ENCODE data around the gene APEH. TPM values are rescaled to one million over a fixed set of nuclear protein-coding genes. Genes with fewer than 3 reads are reported as not detected.
"Not testable (repeated sequence)": the region's sequence is repeated elsewhere in the genome, so short reads cannot be mapped to it uniquely, and the experiment has no call there.

APEH gene
- total RNA-seq, 2 experiments from 2014 or later, result 173 to 189 TPM

DNA sequence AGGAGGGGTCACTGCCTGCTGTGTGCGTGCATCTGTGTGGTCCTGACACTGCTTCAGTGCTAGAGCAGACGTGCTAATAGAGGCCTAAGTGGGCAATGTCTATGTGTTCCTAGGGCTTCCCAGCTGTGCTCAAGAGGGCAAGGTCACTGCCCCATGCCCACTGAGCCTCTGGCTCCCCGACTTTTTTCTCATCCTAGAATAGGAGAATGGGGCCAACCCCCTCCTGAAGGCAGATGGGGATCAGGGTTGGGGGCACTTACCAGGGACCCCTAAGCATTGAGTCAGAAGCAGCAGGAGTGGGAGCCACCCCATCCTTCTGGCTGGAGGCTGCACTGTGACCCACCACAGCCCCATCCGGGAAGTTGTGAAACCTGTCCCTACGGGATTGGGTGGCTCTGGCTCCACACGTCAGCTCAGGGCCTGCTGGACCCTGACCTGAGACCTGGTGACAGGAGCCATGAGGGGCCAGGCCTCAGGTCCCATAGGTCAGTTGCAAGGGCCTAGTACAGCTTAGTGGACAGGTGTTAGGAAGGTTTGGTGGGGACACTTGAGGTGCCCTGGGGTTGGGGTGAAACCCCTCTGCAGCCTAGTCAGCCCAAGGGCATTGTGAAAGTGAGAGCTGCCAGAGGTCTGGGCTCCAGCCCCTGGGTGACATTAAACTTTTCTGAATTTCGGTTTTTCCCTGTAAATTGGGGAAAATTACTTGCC is 14.3 kb downstream of the APEH start:
- Mint-ChIP-seq H3K4me3 (peak overlapping the region; percentile 98), H3K27ac (peak overlapping the region; percentile 90), H3K4me1 (peaks cover 21% of the 10 kb centered on the region)
- DNase-seq, H3K27me3 Mint-ChIP-seq, H3K9me3 Mint-ChIP-seq, H3K36me3 Mint-ChIP-seq: not testable (repeated sequence)

DNA sequence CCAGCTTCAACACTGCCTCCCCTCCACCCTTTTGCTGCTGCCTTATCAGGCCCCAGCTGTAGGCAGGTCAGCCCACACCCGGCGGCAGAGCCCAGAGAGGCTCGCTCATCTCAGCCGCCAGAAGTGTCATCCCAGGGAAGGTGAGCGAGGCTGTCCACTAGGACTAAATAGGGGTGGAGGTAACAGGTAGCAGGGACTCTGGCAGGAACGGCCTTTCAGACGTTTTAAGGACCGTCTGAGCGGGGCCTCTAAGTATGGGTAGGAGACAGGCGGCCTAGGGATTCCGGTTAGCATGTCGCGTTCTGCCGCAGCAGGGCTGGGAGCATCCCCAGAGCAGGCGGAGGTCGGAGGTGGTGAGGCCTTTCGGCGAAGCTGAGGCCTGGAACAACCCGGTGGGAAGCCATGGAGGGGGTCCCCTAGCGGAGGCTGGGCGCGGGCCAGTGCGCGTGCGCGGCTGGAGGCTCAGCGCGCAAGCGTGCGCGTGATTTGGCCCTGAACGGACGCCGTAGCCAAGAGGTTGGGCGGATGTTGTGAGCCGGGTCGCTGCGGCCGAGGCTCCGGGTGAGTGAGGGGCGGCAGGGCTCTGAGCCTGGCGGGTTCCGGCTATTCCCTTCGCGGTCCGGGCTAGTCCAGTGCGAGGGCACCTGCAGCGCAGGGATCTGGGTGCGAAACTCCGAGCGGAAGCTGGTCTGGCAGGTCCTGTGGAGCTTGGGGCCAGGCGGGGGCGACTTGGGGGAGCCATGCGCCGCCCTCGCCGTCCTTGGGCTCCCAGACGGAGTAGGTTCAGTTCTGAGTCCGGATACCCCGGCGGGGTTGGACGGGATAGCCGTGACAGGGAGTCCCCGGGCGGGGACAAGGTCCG is 15.1 kb downstream of the APEH start, which contains the start of the genes MST1 and RNF123:
MST1 (minus strand) TSS at position 429 of the 862 bp plus-strand sequence. CDS start 783 bp downstream, outside the sequence.
RNF123 (plus strand) TSS at position 512 of the 862 bp plus-strand sequence. CDS start 1,609 bp downstream, outside the sequence.
- peak within 1 kb of the TSS; percentile 98 for H3K4me3 Mint-ChIP-seq
- H3K27me3 Mint-ChIP-seq, result peaks cover 4% of the 10 kb centered on the region
- peaks cover 23% of the 10 kb centered on the region for H3K4me1 Mint-ChIP-seq
- no peaks in the 10 kb centered on the region for H3K9me3 Mint-ChIP-seq
- H3K27ac Mint-ChIP-seq, result peak within 1 kb of the TSS; percentile 90
- no peaks in the 10 kb centered on the region for H3K36me3 Mint-ChIP-seq
- DNase-seq, result peak; percentile 94

- H3K9me3 Mint-ChIP-seq, DNase-seq, H3K27me3 Mint-ChIP-seq, H3K36me3 Mint-ChIP-seq: not testable (repeated sequence)
- Mint-ChIP-seq H3K4me1 (peaks cover 23% of the 10 kb centered on the region), H3K4me3 (peak overlapping the region; percentile 98), H3K27ac (peak overlapping the region; percentile 90)
These were observed 15.9 kb downstream of the APEH start for GRCh38 chr3:49689908-49690624.

DNA sequence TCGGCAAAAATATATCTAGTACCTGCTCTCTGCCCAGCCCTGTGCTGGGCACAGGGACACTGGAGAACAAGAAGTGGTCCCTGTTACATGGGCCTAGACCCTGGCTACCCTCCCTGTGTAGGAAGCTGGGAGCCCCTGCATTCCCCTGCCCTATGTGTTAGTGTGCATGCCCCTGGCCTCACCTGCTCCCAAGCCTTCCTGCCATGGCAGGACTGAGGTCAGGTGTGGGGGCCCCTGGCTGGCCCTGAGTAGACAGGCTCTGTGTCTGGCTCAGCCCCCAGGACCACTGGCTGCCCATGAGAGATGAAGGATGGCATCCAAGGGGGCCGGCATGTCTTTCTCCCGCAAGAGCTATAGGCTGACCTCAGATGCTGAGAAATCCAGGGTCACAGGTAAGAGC is 16.7 kb downstream of the APEH start:
- H3K4me1 Mint-ChIP-seq, result peaks cover 20% of the 10 kb centered on the region
- not testable (repeated sequence) for DNase-seq, H3K36me3 Mint-ChIP-seq, H3K9me3 Mint-ChIP-seq, H3K27ac Mint-ChIP-seq, H3K27me3 Mint-ChIP-seq
- H3K4me3 Mint-ChIP-seq, result peak overlapping the region; percentile 98

DNA sequence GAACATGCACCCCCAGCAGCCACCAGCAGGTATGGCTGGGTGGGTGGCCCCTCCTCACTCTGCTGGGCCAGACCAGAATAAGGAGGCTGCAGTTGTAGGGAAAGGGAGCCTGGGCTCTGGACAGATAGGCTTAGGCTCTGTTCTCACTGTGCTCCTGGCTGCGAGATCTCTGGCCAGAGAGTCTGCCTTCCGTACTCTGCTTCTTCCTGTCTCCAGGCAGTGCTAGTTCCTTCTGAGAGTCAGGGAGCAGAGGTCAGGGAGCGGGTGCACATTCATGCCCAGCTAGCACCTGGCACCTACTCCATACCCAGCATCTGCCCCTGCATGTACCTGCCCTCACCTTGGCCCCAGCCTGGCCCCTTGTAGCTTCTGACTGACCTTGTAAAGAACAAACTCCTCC is 17.3 kb downstream of the APEH start:
- not testable (repeated sequence) for H3K36me3 Mint-ChIP-seq, DNase-seq, H3K27me3 Mint-ChIP-seq, H3K27ac Mint-ChIP-seq, H3K9me3 Mint-ChIP-seq, H3K4me3 Mint-ChIP-seq
- H3K4me1 Mint-ChIP-seq, result peaks cover 18% of the 10 kb centered on the region

DNA sequence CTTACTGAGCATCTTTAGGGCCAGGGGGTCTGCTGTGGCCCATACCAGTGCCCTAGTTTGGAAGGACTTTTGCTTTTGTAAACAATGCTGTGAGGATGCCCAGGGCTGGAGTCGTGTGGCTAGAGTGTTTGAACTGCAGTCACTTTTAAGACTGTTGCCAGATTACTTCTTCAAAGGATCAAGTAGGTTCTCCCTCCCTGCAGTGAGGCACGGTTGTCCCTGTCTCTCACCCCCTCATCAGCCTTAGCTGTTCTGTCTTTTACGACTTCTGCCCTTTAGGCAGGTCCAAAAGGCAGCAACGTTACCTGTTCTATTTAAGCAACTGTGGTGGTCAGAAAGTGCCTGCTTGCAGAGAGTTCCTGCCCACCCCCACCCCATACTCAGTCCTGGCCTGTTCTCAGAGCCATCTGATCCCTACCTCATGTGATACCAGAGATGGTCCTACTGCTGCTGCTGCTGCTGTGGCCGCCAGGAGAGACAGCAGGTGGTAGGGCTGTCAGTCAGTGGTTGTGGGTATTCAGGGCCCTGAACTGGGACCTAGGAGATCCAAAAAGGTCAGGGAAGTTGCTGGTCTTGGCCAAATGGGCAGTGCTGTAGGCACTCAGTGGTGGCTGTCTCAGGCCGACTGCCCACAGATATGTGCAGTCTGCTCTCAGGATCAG is 20.4 kb downstream of the APEH start:
- H3K27ac Mint-ChIP-seq, H3K9me3 Mint-ChIP-seq, DNase-seq, H3K4me3 Mint-ChIP-seq, H3K27me3 Mint-ChIP-seq, H3K36me3 Mint-ChIP-seq: not testable (repeated sequence)
- peaks cover 15% of the 10 kb centered on the region for H3K4me1 Mint-ChIP-seq

DNA sequence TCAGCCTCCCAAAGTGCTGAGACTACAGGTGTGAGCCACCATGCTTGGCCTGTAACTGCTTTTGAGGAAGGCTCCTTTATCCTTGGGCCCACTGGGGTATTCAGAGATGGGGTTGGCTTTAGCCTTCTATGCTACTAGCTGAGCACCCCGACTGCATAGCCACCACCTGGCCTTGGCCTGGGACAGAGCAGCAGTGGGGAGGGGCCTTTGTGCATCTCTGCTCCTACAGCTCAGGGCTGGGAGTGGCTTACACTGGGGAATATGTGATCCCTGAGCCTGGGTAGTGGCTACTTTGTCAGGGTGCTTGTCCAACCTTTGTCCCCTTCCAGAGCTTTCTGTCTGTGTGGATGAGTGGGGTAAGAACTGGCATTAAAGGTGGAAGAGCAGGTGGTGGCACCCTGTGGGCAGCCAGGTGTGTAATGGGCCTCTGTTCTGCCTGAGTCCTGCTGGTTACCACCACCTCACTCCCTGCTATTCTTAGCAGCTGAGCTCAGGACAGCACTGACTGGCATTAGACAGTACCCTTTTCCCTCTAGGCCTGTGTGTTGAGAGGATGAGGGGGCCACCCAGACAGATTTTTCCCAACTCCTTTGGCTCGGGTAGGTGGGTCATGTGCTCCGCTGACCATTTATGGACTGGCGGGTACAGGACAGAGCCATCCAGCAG is 21.3 kb downstream of the APEH start:
- H3K27me3 Mint-ChIP-seq, H3K9me3 Mint-ChIP-seq, H3K4me3 Mint-ChIP-seq, H3K36me3 Mint-ChIP-seq, DNase-seq, H3K4me1 Mint-ChIP-seq, H3K27ac Mint-ChIP-seq: not testable (repeated sequence)

DNA sequence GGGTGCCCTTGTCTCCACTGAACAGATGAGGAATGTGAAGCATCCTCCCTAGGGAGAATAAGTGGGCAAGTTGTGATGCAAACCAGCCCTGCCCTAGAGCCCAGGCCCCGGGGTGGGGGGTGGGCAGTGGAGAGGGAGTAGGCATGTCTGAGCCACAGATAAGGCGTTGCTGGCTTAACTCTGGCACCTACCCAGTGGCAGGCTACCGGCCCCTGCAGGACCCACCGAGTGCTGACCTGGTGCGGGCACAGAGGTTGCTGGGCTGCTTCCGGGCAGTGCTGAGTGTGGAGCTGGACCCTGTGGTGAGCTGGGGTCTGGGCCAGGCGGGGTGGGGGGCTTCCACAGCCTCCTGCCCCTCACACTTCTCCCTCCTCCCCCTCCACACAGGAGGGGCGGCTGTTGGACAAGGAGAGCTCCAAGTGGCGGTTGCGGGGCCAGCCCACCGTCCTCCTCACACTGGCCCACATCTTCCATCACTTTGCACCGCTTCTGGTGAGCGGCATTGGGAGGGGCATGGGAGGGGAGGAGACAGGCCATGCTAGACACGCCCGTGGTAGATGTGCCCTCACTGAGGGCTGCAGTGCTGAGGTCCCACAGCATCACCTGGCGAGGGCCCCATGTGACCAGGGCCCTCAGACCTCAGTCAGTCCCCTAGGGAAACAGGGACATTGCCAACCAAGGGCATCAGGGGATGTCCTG is 25.3 kb downstream of the APEH start:
- Mint-ChIP-seq H3K36me3 (peaks cover 2% of the 10 kb centered on the region), H3K4me1 (no peaks in the 10 kb centered on the region), H3K4me3 (no peak overlapping the region), H3K27me3 (no peaks in the 10 kb centered on the region), H3K9me3 (no peaks in the 10 kb centered on the region), H3K27ac (no peak overlapping the region)
- DNase-seq, result no peak

- no peaks in the 10 kb centered on the region for H3K27me3 Mint-ChIP-seq
These were observed 25.9 kb downstream of the APEH start for GRCh38 chr3:49700014-49700413.

DNA sequence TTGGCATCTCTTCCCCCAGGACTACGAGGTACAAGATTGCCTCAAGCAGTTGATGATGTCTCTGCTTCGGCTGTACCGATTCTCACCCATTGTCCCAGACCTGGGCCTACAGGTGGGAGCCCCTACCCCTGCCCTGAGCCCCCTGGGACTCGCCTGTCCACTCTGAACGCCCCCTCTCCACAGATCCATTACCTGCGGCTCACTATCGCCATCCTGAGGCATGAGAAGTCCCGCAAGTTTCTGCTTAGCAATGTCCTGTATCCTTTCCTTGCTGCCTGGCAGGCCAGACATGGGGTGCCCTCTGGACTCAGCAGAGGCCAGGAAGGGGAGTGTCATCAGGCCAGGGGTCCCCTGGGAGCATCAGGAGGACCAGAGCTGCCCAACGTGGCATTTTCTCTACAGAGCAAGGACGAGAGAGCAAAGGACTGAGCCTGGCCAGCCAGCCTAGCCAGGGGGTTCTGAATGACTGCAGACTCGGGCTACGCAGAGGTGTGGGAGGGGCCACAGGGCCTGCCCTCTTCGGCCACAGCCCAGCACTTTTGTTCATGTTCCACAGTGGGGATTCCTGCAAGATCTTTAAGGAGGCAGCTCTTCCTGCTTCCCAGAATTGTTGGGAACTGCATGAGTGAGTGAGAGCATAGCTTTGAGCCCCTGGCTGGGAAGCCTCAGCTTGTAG is 26.4 kb downstream of the APEH start:
- Mint-ChIP-seq H3K27ac (no peak overlapping the region), H3K36me3 (peaks cover 2% of the 10 kb centered on the region), H3K27me3 (no peaks in the 10 kb centered on the region), H3K4me1 (no peaks in the 10 kb centered on the region), H3K9me3 (no peaks in the 10 kb centered on the region), H3K4me3 (no peak overlapping the region)
- DNase-seq, result no peak

More at GRCh38 chr3:49700014-49700413, 25.9 kb downstream of the APEH start:
- Mint-ChIP-seq H3K4me3 (no peak overlapping the region), H3K9me3 (no peaks in the 10 kb centered on the region), H3K4me1 (no peaks in the 10 kb centered on the region), H3K27ac (no peak overlapping the region), H3K36me3 (peaks cover 2% of the 10 kb centered on the region)
- no peak for DNase-seq

GRCh38 chr3:49701388-49702077 is 27.4 kb downstream of the APEH start:
- Mint-ChIP-seq H3K27me3 (no peaks in the 10 kb centered on the region), H3K4me3 (no peak overlapping the region), H3K4me1 (no peaks in the 10 kb centered on the region), H3K36me3 (peaks cover 2% of the 10 kb centered on the region), H3K27ac (no peak overlapping the region), H3K9me3 (no peaks in the 10 kb centered on the region)
- DNase-seq, result no peak

DNA sequence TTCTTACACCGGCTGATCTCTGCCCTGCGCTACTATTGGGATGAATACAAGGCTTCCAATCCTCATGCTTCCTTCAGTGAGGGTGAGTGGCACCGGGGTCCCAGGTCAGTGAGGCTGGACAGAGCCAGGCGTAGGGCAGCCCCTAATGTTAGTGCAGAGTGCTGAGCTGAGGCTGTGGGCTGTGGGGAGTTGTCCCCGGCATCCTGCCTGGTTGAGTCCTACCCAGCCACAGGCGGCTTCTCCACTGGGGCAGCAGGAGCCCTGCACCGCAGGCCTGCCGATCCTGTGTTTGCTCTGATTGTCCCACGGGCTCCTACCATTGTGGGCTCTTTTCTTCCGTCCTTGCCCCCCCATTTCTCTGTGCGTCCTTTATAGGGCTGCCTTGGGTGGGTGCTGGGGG is 28.5 kb downstream of the APEH start:
- no peaks in the 10 kb centered on the region for H3K4me1 Mint-ChIP-seq
- peaks cover 2% of the 10 kb centered on the region for H3K36me3 Mint-ChIP-seq
- no peaks in the 10 kb centered on the region for H3K27me3 Mint-ChIP-seq
- H3K4me3 Mint-ChIP-seq, result no peak overlapping the region
- H3K27ac Mint-ChIP-seq, result no peak overlapping the region
- no peaks in the 10 kb centered on the region for H3K9me3 Mint-ChIP-seq
- DNase-seq, result no peak

DNA sequence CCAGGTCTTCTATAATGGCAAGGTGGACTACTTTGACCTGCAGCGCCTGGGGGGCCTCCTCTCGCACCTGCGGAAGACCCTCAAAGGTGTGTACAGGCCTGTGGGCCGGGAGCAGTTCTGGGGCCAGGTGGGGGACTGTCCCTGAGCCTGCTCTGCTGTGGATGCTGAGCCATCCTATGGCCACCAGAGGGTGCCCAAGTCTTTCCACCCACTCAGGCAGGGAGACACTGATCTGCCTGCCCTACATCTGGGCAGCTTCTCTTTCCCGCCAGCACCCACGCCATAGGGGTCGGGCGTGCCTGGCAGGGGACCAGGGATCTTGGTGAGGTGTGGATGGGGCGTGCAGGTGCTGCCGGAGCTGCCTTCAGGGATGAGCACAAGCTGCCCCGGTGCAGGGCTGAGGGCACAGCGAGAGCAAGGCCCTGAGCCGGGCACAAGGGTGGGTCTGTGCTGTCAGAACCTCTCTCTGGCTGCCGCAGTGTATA is 29.3 kb downstream of the APEH start:
- no peaks in the 10 kb centered on the region for H3K27me3 Mint-ChIP-seq
- H3K27ac Mint-ChIP-seq, result no peak overlapping the region
- H3K36me3 Mint-ChIP-seq, result peaks cover 2% of the 10 kb centered on the region
- H3K4me1 Mint-ChIP-seq, result no peaks in the 10 kb centered on the region
- H3K4me3 Mint-ChIP-seq, result no peak overlapping the region
- DNase-seq, result peak; percentile 68
- no peaks in the 10 kb centered on the region for H3K9me3 Mint-ChIP-seq

All from activated naive CD8-positive, alpha-beta T cell treated with anti-CD3 and anti-CD28 coated beads for 36 hours (primary cell).